Karpas-422 (cell line): ENCODE data around the gene PALLD. TPM values are rescaled to one million over a fixed set of nuclear protein-coding genes. Genes with fewer than 3 reads are reported as not detected.

Experiments
- DNase-seq: peaks from one replicate; pipeline ENCODE4 v3.0.0-alpha.2; 2015
- H2AFZ ChIP-seq: fragments of 200-600 bp; sonication (generic); 2 replicates; pipeline ENCODE4 v1.6.1; 2014; ENCODE audit warnings: antibody characterized with exemption, low read length, mixed read lengths
- H3K27ac ChIP-seq: fragments of 200-600 bp; sonication (generic); 2 replicates; pipeline ENCODE4 v1.5.1; 2014; ENCODE audit warnings: mild to moderate bottlenecking, low read length, moderate library complexity
- H3K27me3 ChIP-seq: fragments of 200-600 bp; sonication (generic); 2 replicates; pipeline ENCODE4 v1.6.1; 2014; ENCODE audit warnings: low read length, mixed read lengths
- H3K36me3 ChIP-seq: fragments of 200-600 bp; sonication (generic); 2 replicates; pipeline ENCODE4 v1.6.1; 2014; ENCODE audit warnings: low read length, mixed read lengths; ENCODE audit not compliant: insufficient read depth
- H3K4me1 ChIP-seq: fragments of 200-600 bp; sonication (generic); 2 replicates; pipeline ENCODE4 v1.6.1; 2014; ENCODE audit warnings: mild to moderate bottlenecking, low read length, mixed read lengths
- H3K4me2 ChIP-seq: fragments of 200-600 bp; sonication (generic); 2 replicates; pipeline ENCODE4 v1.6.1; 2014; ENCODE audit warnings: low read length, low read depth, mild to moderate bottlenecking; ENCODE audit not compliant: poor library complexity, severe bottlenecking
- H3K4me3 ChIP-seq: fragments of 200-600 bp; sonication (generic); 2 replicates; pipeline ENCODE4 v1.5.1; 2014; ENCODE audit warnings: mild to moderate bottlenecking, antibody characterized with exemption, low read length, mixed read lengths
- H3K79me2 ChIP-seq: fragments of 200-600 bp; sonication (generic); 2 replicates; pipeline ENCODE4 v1.6.1; 2014; ENCODE audit warnings: mild to moderate bottlenecking, low read length, mixed read lengths
- H3K9ac ChIP-seq: fragments of 200-600 bp; sonication (generic); 2 replicates; pipeline ENCODE4 v1.6.0; 2014; ENCODE audit warnings: low read length
- H3K9me2 ChIP-seq: fragments of 200-600 bp; sonication (generic), shearing (Covaris generic); replicated peaks from 2 replicates; pipeline ENCODE4 v1.6.0; 2014; ENCODE audit warnings: mild to moderate bottlenecking, low read length, moderate library complexity; ENCODE audit not compliant: insufficient read depth
- H3K9me3 ChIP-seq: fragments of 300-700, 200-600 bp; sonication (generic); 2 replicates; pipeline ENCODE4 v1.6.1; 2014; ENCODE audit warnings: low read length, mixed read lengths
- H4K20me1 ChIP-seq: fragments of 200-600 bp; sonication (generic); 2 replicates; pipeline ENCODE4 v1.6.1; 2014; ENCODE audit warnings: mild to moderate bottlenecking, antibody characterized with exemption, low read length, low read depth; ENCODE audit not compliant: insufficient read depth
- total RNA-seq: library from RNA; depleted of rRNA; stranded (reverse); fragments of >200 nt; shearing (Covaris generic); gene quantifications from 2 replicates; pipeline ENCODE4 v1.2.3, GENCODE V29; 2014; ENCODE audit warnings: low replicate concordance

PALLD gene
- total RNA-seq, 1 experiment from 2014 or later: 0.71 TPM

GRCh38 chr4:168882650-168883233 lies 385.9 kb downstream of the PALLD start:
- H3K9ac ChIP-seq: no peak overlapping the region
- H3K27me3 ChIP-seq: no peaks in the 10 kb centered on the region
- H2AFZ ChIP-seq: no peak overlapping the region
- H3K4me2 ChIP-seq: no peak overlapping the region
- no peaks in the 10 kb centered on the region for H4K20me1 ChIP-seq
- no peak overlapping the region for H3K4me3 ChIP-seq
- H3K36me3 ChIP-seq: no peaks in the 10 kb centered on the region
- no peak overlapping the region for H3K27ac ChIP-seq
- H3K9me3 ChIP-seq: no peaks in the 10 kb centered on the region
- DNase-seq: no peak
- no peaks in the 10 kb centered on the region for H3K9me2 ChIP-seq
- peaks cover 4% of the 10 kb centered on the region; the same call in 1 of the 2 replicates for H3K4me1 ChIP-seq
- H3K79me2 ChIP-seq: no peaks in the 10 kb centered on the region

GRCh38 chr4:168883513-168883912 lies 386.7 kb downstream of the PALLD start:
- Histone ChIP-seq H3K79me2 (no peaks in the 10 kb centered on the region), H2AFZ (no peak overlapping the region), H3K27ac (no peak overlapping the region), H3K4me3 (no peak overlapping the region), H3K36me3 (no peaks in the 10 kb centered on the region), H3K27me3 (no peaks in the 10 kb centered on the region), H3K4me2 (no peak overlapping the region), H3K9me3 (no peaks in the 10 kb centered on the region), H3K9ac (no peak overlapping the region), H4K20me1 (no peaks in the 10 kb centered on the region), H3K4me1 (peaks cover 4% of the 10 kb centered on the region; the same call in 1 of the 2 replicates), H3K9me2 (no peaks in the 10 kb centered on the region)
- no peak for DNase-seq

DNA sequence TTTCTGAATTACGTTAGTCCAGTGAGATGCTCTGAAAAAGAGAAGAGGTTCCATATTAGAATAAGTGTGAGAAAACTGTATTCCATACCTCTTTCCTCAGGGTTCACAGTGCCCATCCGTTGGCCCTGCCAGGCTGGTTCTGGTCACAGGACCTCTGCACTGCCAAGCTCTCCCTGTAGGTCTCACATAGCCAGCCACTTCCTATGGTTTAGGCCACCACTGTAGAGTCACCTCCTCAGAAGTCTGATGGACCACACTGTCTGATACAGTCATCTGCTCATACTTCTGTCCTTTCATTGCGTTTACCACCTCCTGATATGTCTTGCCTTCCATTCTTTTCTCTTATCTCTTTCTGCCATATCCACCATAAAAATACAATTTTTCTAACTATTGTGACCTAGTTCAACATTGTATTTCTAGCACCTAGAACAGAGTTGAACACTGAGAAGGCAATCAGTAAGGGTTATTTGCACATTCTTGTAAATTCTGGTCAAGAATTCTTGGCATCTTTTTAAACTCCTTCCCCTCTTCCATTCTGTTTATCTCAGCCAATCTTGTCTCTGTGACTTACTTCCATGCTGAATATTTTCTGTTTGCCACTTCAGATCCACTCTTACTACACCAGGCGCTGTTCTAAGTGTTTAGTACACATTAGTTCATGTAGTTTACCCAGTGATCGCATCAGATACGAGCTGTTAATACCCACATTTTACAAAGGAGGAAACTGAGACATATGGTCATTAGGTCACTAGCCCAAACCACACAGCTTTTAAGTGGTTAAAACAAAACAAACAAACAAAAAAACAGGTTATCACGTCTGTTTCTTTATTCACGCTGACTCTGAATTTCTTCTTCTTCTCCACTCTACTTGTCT lies 387.6 kb downstream of the PALLD start:
- no peak overlapping the region for H3K4me2 ChIP-seq
- no peak overlapping the region for H3K9ac ChIP-seq
- H3K27me3 ChIP-seq: no peaks in the 10 kb centered on the region
- no peak overlapping the region for H3K4me3 ChIP-seq
- no peak overlapping the region for H3K27ac ChIP-seq
- H3K79me2 ChIP-seq: no peaks in the 10 kb centered on the region
- no peaks in the 10 kb centered on the region for H4K20me1 ChIP-seq
- H3K9me3 ChIP-seq: no peaks in the 10 kb centered on the region
- no peak overlapping the region for H2AFZ ChIP-seq
- DNase-seq: no peak
- H3K4me1 ChIP-seq: no peaks in the 10 kb centered on the region
- H3K9me2 ChIP-seq: no peaks in the 10 kb centered on the region
- H3K36me3 ChIP-seq: no peaks in the 10 kb centered on the region

GRCh38 chr4:168885400-168885799 lies 388.5 kb downstream of the PALLD start:
- Histone ChIP-seq H2AFZ (no peak overlapping the region), H3K36me3 (no peaks in the 10 kb centered on the region), H3K4me3 (no peak overlapping the region), H3K4me1 (no peaks in the 10 kb centered on the region), H3K79me2 (no peaks in the 10 kb centered on the region), H3K27me3 (no peaks in the 10 kb centered on the region), H4K20me1 (no peaks in the 10 kb centered on the region), H3K9ac (no peak overlapping the region), H3K9me2 (no peaks in the 10 kb centered on the region), H3K4me2 (no peak overlapping the region), H3K27ac (no peak overlapping the region), H3K9me3 (no peaks in the 10 kb centered on the region)
- no peak for DNase-seq

- Histone ChIP-seq H3K79me2 (no peaks in the 10 kb centered on the region), H3K4me2 (no peak overlapping the region), H3K36me3 (no peaks in the 10 kb centered on the region), H3K4me1 (no peaks in the 10 kb centered on the region), H3K9me3 (no peaks in the 10 kb centered on the region), H3K27me3 (no peaks in the 10 kb centered on the region), H2AFZ (no peak overlapping the region), H3K9me2 (no peaks in the 10 kb centered on the region), H3K9ac (no peak overlapping the region), H3K4me3 (no peak overlapping the region), H4K20me1 (no peaks in the 10 kb centered on the region), H3K27ac (no peak overlapping the region)
- DNase-seq: no peak
These were observed 389.5 kb downstream of the PALLD start for GRCh38 chr4:168886351-168886750.

- no peak overlapping the region for H3K27ac ChIP-seq
- H3K9me3 ChIP-seq: no peaks in the 10 kb centered on the region
- no peak for DNase-seq
- no peak overlapping the region for H2AFZ ChIP-seq
- no peaks in the 10 kb centered on the region for H3K36me3 ChIP-seq
- no peak overlapping the region for H3K4me3 ChIP-seq
- H3K79me2 ChIP-seq: no peaks in the 10 kb centered on the region
- no peak overlapping the region for H3K9ac ChIP-seq
- no peak overlapping the region for H3K4me2 ChIP-seq
- H3K4me1 ChIP-seq: no peaks in the 10 kb centered on the region
- no peaks in the 10 kb centered on the region for H3K9me2 ChIP-seq
- H4K20me1 ChIP-seq: no peaks in the 10 kb centered on the region
- no peaks in the 10 kb centered on the region for H3K27me3 ChIP-seq
These were observed 391.0 kb downstream of the PALLD start for GRCh38 chr4:168887809-168888208.

DNA sequence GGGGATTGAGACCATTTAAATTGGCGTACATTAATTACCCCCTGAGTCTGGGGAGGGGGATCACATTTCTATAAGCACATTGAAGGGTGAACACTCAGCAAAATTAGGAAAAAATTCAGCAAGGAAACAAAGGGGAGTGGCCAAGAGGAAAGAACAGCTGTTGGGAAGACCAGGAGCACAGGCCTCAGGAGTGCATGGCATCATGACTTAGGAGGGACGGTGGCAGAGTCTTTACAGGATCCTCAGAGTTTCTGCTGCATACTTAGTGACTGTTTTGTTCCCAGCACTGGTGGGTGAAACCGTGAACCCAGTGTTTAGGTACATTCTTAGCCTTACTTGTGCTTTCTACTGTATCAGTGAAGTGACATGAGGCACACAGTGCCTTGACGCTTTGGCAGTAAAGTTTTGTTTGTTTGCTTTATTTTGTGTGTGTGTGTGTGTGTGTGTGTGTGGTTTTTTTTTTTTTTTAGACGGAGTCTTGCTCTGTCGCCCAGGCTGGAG lies 391.9 kb downstream of the PALLD start:
- no peak overlapping the region for H3K27ac ChIP-seq
- H3K4me2 ChIP-seq: no peak overlapping the region
- H4K20me1 ChIP-seq: no peaks in the 10 kb centered on the region
- no peak overlapping the region for H2AFZ ChIP-seq
- H3K4me3 ChIP-seq: no peak overlapping the region
- H3K79me2 ChIP-seq: no peaks in the 10 kb centered on the region
- no peaks in the 10 kb centered on the region for H3K9me3 ChIP-seq
- H3K9me2 ChIP-seq: no peaks in the 10 kb centered on the region
- H3K9ac ChIP-seq: no peak overlapping the region
- H3K27me3 ChIP-seq: no peaks in the 10 kb centered on the region
- H3K36me3 ChIP-seq: no peaks in the 10 kb centered on the region
- H3K4me1 ChIP-seq: no peaks in the 10 kb centered on the region
- DNase-seq: no peak

GRCh38 chr4:168891086-168891485 lies 394.2 kb downstream of the PALLD start:
- DNase-seq: no peak
- H3K4me2 ChIP-seq: no peak overlapping the region
- H3K27ac ChIP-seq: no peak overlapping the region
- no peak overlapping the region for H2AFZ ChIP-seq
- no peaks in the 10 kb centered on the region for H3K9me3 ChIP-seq
- H3K79me2 ChIP-seq: no peaks in the 10 kb centered on the region
- no peaks in the 10 kb centered on the region for H3K4me1 ChIP-seq
- H3K36me3 ChIP-seq: no peaks in the 10 kb centered on the region
- H3K9me2 ChIP-seq: no peaks in the 10 kb centered on the region
- H3K4me3 ChIP-seq: no peak overlapping the region
- no peak overlapping the region for H3K9ac ChIP-seq
- H4K20me1 ChIP-seq: no peaks in the 10 kb centered on the region
- no peaks in the 10 kb centered on the region for H3K27me3 ChIP-seq
